Neuronal stem cell (in vitro differentiated cells): ENCODE data around the gene LIMK2.
A peak's percentile ranks its signal among the peaks of the same experiment; 100 is the strongest.
"Not testable (repeated sequence)": the region's sequence is repeated elsewhere in the genome, so short reads cannot be mapped to it uniquely, and the experiment has no call there.

Experiments used
- DNase-seq: peaks from one replicate; pipeline ENCODE4 v3.0.0-alpha.2; 2013; ENCODE audit warnings: low spot score
- H2AFZ ChIP-seq: one replicate; pipeline ENCODE4 v1.6.1; 2013; ENCODE audit warnings: mild to moderate bottlenecking, low read length, inconsistent platforms
- H2AK5ac ChIP-seq: 2 replicates; pipeline ENCODE4 v1.6.1; 2013; ENCODE audit warnings: low read depth, mild to moderate bottlenecking, inconsistent platforms, low read length, moderate library complexity, mixed read lengths
- H2BK120ac ChIP-seq: 2 replicates; pipeline ENCODE4 v1.6.1; 2013; ENCODE audit warnings: low read depth, mild to moderate bottlenecking, inconsistent platforms, low read length, moderate library complexity, mixed read lengths
- H2BK12ac ChIP-seq: one replicate; pipeline ENCODE4 v1.6.1; 2013; ENCODE audit warnings: low read length, inconsistent platforms
- H2BK15ac ChIP-seq: 2 replicates; pipeline ENCODE4 v1.6.1; 2013; ENCODE audit warnings: mild to moderate bottlenecking, low read length, inconsistent platforms, mixed read lengths
- H2BK5ac ChIP-seq: one replicate; pipeline ENCODE4 v1.6.1; 2013; ENCODE audit warnings: inconsistent platforms, mild to moderate bottlenecking, low read length, moderate library complexity
- H3K14ac ChIP-seq: one replicate; pipeline ENCODE4 v1.6.1; 2013; ENCODE audit warnings: low read length, inconsistent platforms
- H3K18ac ChIP-seq: 2 replicates; pipeline ENCODE4 v1.6.1; 2013; ENCODE audit warnings: low read length, inconsistent platforms
- H3K23ac ChIP-seq: 2 replicates; pipeline ENCODE4 v1.6.1; 2013; ENCODE audit warnings: low read depth, mild to moderate bottlenecking, mixed read lengths, low read length, inconsistent platforms; ENCODE audit not compliant: poor library complexity
- H3K27ac ChIP-seq: replicated peaks from 3 replicates; pipeline ENCODE4 v1.5.1; 2013; ENCODE audit warnings: low read length, inconsistent platforms
- H3K27me3 ChIP-seq, 3 experiments: 2 replicates each; pipeline ENCODE4 v1.6.1; 2013; ENCODE audit warnings: low read length in 3 of 3, mild to moderate bottlenecking in 2 of 3, inconsistent platforms in 1 of 3, low read depth in 1 of 3, mixed read lengths in 1 of 3, moderate library complexity in 1 of 3; ENCODE audit not compliant: control insufficient read depth in 3 of 3, insufficient read depth in 3 of 3
- H3K36me3 ChIP-seq, 2 donors: replicated peaks in 1 of 2; 2 replicates each; pipeline ENCODE4 v1.6.1; 2013; ENCODE audit warnings: low read length in 2 of 2; ENCODE audit not compliant: control insufficient read depth in 2 of 2, insufficient read depth in 2 of 2
- H3K4ac ChIP-seq: 2 replicates; pipeline ENCODE4 v1.6.1; 2013; ENCODE audit warnings: inconsistent platforms, mild to moderate bottlenecking, low read length, moderate library complexity
- H3K4me1 ChIP-seq, 2 donors: 1 replicate in 1 of 2; 2 replicates in 1 of 2; pipeline ENCODE4 v1.6.1; 2013; ENCODE audit warnings: low read length in 2 of 2, low read depth in 1 of 2; ENCODE audit not compliant: control insufficient read depth in 2 of 2, insufficient read depth in 1 of 2
- H3K4me2 ChIP-seq: one replicate; pipeline ENCODE4 v1.6.1; 2013; ENCODE audit warnings: mild to moderate bottlenecking, low read length, inconsistent platforms; ENCODE audit not compliant: insufficient read depth, poor library complexity, severe bottlenecking
- H3K4me3 ChIP-seq, 2 donors: 2 replicates each; pipeline ENCODE4 v1.5.1; 2013; ENCODE audit warnings: low read length in 2 of 2, mild to moderate bottlenecking in 2 of 2, inconsistent platforms in 1 of 2, moderate library complexity in 1 of 2
- H3K79me1 ChIP-seq: one replicate; pipeline ENCODE4 v1.6.1; 2013; ENCODE audit warnings: low read depth, mild to moderate bottlenecking, inconsistent platforms, low read length, moderate library complexity
- H3K9ac ChIP-seq: one replicate; pipeline ENCODE4 v1.6.1; 2013; ENCODE audit warnings: mild to moderate bottlenecking, low read depth, low read length, inconsistent platforms; ENCODE audit not compliant: poor library complexity
- H3K9me3 ChIP-seq, 2 donors: replicated peaks in 1 of 2; 2 replicates each; pipeline versions ENCODE3 to v1.6.1; 2013; ENCODE audit warnings: low read length in 2 of 2, mild to moderate bottlenecking in 2 of 2, inconsistent platforms in 1 of 2, low read depth in 1 of 2, mixed read lengths in 1 of 2, moderate library complexity in 1 of 2; ENCODE audit not compliant: control insufficient read depth in 2 of 2, insufficient read depth in 1 of 2
- H4K8ac ChIP-seq: one replicate; pipeline ENCODE4 v1.6.1; 2013; ENCODE audit warnings: low read depth, mild to moderate bottlenecking, inconsistent platforms, low read length, moderate library complexity
- H4K91ac ChIP-seq: one replicate; pipeline ENCODE4 v1.6.1; 2013; ENCODE audit warnings: low read length, low read depth, mild to moderate bottlenecking, inconsistent platforms; ENCODE audit not compliant: poor library complexity
- WGBS, 2 donors: extraction: QIAGEN DNeasy Blood & Tissue Kit; methylation state at CpG; one replicate each; pipeline ENCODE4 v1.1.7; 2013; ENCODE audit warnings: missing lambda C conversion rate in 2 of 2, mixed read lengths in 1 of 2; ENCODE audit not compliant: insufficient read length in 2 of 2, insufficient replicate concordance in 1 of 2; ENCODE audit errors: extremely low coverage in 2 of 2; 5-methylcytosine and 5-hydroxymethylcytosine counted together

LIMK2 gene

DNA sequence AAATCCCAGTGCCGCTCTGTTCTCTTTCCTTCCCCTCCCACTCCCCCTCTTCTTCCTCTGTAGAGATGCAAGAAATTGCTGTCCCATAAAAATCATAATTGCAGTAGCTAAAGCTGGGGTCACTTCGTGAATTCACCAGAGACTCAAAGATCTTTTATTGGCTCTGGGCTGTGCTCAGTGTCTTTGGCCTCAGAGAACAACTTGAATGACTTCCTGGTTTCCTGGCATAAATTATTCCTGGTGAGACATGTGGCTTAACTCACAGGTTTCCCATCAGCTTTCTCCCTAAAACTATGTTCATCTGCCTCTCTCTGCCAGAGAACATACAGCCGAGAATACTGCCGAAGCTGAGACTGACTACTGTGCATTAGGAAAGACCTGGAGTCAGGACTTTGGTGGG lies 7.0 kb upstream of the LIMK2 start:
- DNase-seq, H2BK15ac ChIP-seq, H3K18ac ChIP-seq, H3K14ac ChIP-seq, H2BK12ac ChIP-seq, H3K27me3 ChIP-seq, H4K8ac ChIP-seq, H3K4ac ChIP-seq, H2AK5ac ChIP-seq, H3K9ac ChIP-seq, H3K79me1 ChIP-seq, H3K4me2 ChIP-seq, H2AFZ ChIP-seq, H3K4me3 ChIP-seq, H4K91ac ChIP-seq, H2BK120ac ChIP-seq, H3K23ac ChIP-seq, H3K27ac ChIP-seq, H3K9me3 ChIP-seq, H3K4me1 ChIP-seq, H2BK5ac ChIP-seq: not testable (repeated sequence)
- peaks cover 0 to 42% of the 10 kb centered on the region in 2 donors for H3K36me3 ChIP-seq
- no CpG with 5 or more reads among the region's 4 CpGs for WGBS, 2 donors

DNA sequence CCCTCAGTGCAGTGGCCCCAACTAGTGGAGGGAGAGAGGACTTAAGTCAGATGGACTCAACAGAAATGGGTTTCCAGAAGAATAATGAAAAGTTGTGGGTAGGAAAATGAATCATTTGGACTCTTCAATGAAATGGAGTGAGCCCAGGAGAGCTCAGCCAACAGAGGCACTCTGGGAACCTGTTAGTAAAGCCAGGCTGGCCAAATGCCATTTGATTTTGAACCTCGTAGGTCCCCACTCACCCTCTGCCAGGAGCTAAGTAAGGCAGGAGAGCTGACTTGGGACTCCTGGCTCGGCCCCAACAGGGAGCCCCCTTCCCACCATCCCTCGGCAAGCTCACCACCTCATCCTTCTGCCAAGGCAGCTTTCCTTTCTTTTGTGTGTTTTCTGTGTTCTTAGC lies 5.6 kb upstream of the LIMK2 start:
- WGBS, 2 donors: no CpG with 5 or more reads among the region's 3 CpGs

DNA sequence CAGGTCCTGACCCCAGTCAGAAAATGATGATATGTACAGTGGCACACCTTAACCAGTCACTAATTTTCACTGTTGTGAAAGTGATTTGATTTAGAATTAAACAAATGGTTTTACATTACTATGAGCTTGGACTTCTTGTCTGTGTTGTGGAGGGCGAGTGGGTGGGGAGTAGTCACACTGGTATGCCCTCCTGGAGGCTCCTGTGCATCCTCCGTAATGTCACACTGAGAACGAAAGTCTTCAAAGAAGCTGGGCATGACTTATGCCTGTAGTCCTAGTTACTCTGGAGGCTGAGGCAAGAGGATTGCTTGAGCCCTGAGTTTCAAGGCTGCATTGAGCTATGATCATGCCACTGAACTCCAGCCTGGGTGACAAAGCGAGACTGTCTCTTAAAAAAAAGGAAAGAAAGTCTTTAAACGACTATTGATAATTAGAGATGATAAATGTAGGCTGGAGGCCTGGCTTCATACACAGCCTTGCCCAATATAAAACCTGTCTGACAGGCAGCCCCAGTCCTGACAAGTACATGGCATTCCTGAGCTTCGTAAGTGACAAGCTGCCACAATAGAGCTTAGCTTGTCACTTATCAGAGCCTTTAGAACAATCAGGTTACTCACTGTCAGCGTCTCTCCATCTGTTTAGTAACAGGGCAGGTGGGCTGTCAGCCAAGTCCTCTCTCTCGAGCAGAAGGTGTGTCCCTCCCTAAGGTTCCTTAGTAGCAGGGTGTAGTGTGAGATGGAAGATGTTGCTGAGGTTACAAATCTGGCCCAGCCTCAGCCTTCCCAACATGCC lies 5.0 kb upstream of the LIMK2 start:
- Histone ChIP-seq H3K79me1 (no peaks in the 10 kb centered on the region), H3K27ac (no peak overlapping the region), H3K4me3 (no peak overlapping the region), H3K36me3 (peaks cover 0 to 28% of the 10 kb centered on the region in 2 donors), H3K4me1 (peaks cover 0 to 1% of the 10 kb centered on the region in 2 donors), H2AK5ac (no peak overlapping the region), H3K27me3 (no peaks in the 10 kb centered on the region), H4K91ac (no peak overlapping the region), H3K4me2 (no peak overlapping the region), H3K23ac (no peak overlapping the region), H2AFZ (no peak overlapping the region), H3K9me3 (no peaks in the 10 kb centered on the region), H2BK5ac (no peak overlapping the region), H3K14ac (no peak overlapping the region), H2BK15ac (no peak overlapping the region), H2BK120ac (no peak overlapping the region), H3K4ac (no peak overlapping the region), H2BK12ac (no peak overlapping the region), H4K8ac (no peak overlapping the region), H3K18ac (no peak overlapping the region), H3K9ac (no peak overlapping the region)
- DNase-seq: no peak
- WGBS, 2 donors: no CpG with 5 or more reads among the region's 8 CpGs

More for the DNA sequence above, 5.6 kb upstream of the LIMK2 start:
- H3K4me2 ChIP-seq, H2BK12ac ChIP-seq, H2AK5ac ChIP-seq, H2BK15ac ChIP-seq, H3K9me3 ChIP-seq, H2AFZ ChIP-seq, H4K8ac ChIP-seq, H3K27ac ChIP-seq, H3K4me1 ChIP-seq, H2BK5ac ChIP-seq, DNase-seq, H3K4me3 ChIP-seq, H3K14ac ChIP-seq, H2BK120ac ChIP-seq, H3K23ac ChIP-seq, H3K79me1 ChIP-seq, H3K4ac ChIP-seq, H3K27me3 ChIP-seq, H3K18ac ChIP-seq, H4K91ac ChIP-seq, H3K9ac ChIP-seq: not testable (repeated sequence)
- H3K36me3 ChIP-seq: peaks cover 0 to 34% of the 10 kb centered on the region in 2 donors

DNA sequence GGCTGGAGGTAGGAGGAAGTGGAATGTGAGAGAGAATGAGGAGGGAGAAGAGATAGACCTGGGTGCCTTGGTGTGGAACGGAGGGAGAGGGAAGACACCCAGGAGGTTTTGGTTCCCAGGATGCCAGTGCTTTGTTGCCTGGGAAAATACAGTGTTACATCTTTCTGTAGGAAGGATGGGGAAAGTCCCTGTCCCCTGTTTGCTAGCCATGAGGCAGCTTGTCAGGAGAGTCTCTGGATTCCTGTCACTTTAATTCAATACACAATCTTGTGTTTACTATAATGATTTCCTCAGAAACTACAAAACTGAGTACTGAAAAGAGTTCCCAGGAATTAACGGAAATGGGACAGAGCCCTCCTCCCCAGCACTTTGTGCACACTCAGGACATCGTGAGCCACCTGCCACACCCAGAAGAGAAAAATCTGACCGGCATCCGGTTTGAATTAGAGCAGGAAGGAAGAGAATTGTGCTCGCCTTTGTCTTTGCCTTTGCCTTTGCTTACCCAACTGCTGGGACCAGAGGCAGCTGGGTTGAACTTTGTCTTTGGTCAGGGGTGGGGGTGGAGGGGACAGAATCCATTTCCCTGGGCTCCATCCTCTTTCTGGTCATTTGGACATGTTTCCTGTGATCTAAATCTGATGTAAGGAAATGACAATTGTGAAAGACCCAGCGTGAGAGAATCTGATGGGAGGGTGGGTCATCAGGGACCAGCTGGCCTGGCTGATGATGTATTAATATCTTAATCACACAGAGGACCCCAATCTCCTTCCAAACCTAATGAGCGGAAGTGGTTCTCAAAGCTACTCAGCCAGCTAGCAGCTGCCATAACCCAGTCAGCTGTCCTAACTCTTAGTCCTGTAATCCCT lies 1.3 kb upstream of the LIMK2 start:
- no peak overlapping the region for H3K4me3 ChIP-seq
- H4K91ac ChIP-seq: no peak overlapping the region
- H3K9ac ChIP-seq: no peak overlapping the region
- no peak overlapping the region for H2BK12ac ChIP-seq
- DNase-seq: no peak
- no peak overlapping the region for H3K18ac ChIP-seq
- H3K9me3 ChIP-seq: no peaks in the 10 kb centered on the region
- H2BK15ac ChIP-seq: no peak overlapping the region
- no peak overlapping the region for H3K4ac ChIP-seq
- H3K23ac ChIP-seq: no peak overlapping the region
- no peak overlapping the region for H3K27ac ChIP-seq
- peak overlapping the region; percentile 90 for H2AFZ ChIP-seq
- no peaks in the 10 kb centered on the region for H3K27me3 ChIP-seq
- H2BK5ac ChIP-seq: no peak overlapping the region
- peaks cover 6 to 7% of the 10 kb centered on the region in 2 donors for H3K4me1 ChIP-seq
- peaks cover 0 to 15% of the 10 kb centered on the region in 2 donors for H3K36me3 ChIP-seq
- no peak overlapping the region for H2BK120ac ChIP-seq
- no peak overlapping the region for H3K14ac ChIP-seq
- H2AK5ac ChIP-seq: no peak overlapping the region
- H4K8ac ChIP-seq: no peak overlapping the region
- peaks cover 3% of the 10 kb centered on the region for H3K79me1 ChIP-seq
- no CpG with 5 or more reads among the region's 8 CpGs for WGBS, 2 donors
- no peak overlapping the region for H3K4me2 ChIP-seq
